GM23338 (cell line): ENCODE data around the gene MCTP1. TPM values are rescaled to one million over a fixed set of nuclear protein-coding genes. Genes with fewer than 3 reads are reported as not detected.

ENCODE experiments used
- ATAC-seq: fragments of 200-7000 bp; cut with Tn5 transposase; 3 replicates; pipeline ENCODE4 v1.9.1; 2020
- DNase-seq: peaks from one replicate; pipeline ENCODE4 v3.0.0-alpha.2; 2015; ENCODE audit warnings: low spot score
- H2AFZ ChIP-seq: fragments of 200-600 bp; sonication (generic); 2 replicates; pipeline ENCODE4 v1.8.0; 2016; ENCODE audit warnings: antibody characterized with exemption, mild to moderate bottlenecking, moderate library complexity
- H3F3A ChIP-seq: fragments of 200-600 bp; sonication (generic); replicated peaks from 2 replicates; pipeline ENCODE4 v1.8.0; 2017; ENCODE audit warnings: antibody characterized with exemption, mixed run types, low read depth
- H3K27ac ChIP-seq: fragments of 200-600 bp; sonication (generic); 2 replicates; pipeline ENCODE4 v1.6.1; 2016; ENCODE audit warnings: low read depth
- H3K27me3 ChIP-seq: fragments of 200-600 bp; sonication (generic); 2 replicates; pipeline ENCODE4 v1.8.0; 2016; ENCODE audit warnings: mild to moderate bottlenecking, mixed run types, moderate library complexity; ENCODE audit not compliant: insufficient read depth
- H3K36me3 ChIP-seq: fragments of 200-600 bp; sonication (generic); 2 replicates; pipeline ENCODE4 v1.8.0; 2016; ENCODE audit warnings: mild to moderate bottlenecking; ENCODE audit not compliant: insufficient read depth
- H3K4me1 ChIP-seq: fragments of 200-600 bp; sonication (generic); 2 replicates; pipeline ENCODE4 v1.8.0; 2016; ENCODE audit warnings: mild to moderate bottlenecking, moderate library complexity; ENCODE audit not compliant: insufficient read depth
- H3K4me2 ChIP-seq: fragments of 200-600 bp; sonication (generic); 2 replicates; pipeline ENCODE4 v1.7.1; 2017; ENCODE audit warnings: mixed run types
- H3K4me3 ChIP-seq: fragments of 200-600 bp; sonication (generic); 2 replicates; pipeline ENCODE4 v1.6.1; 2016; ENCODE audit warnings: mixed run types
- H3K79me2 ChIP-seq: fragments of 200-600 bp; sonication (generic); replicated peaks from 2 replicates; pipeline ENCODE4 v1.8.0; 2017; ENCODE audit warnings: mild to moderate bottlenecking; ENCODE audit not compliant: insufficient read depth
- H3K9me2 ChIP-seq: fragments of 200-600 bp; sonication (generic); 2 replicates; pipeline ENCODE4 v1.8.0; 2017; ENCODE audit not compliant: insufficient read depth
- H4K20me1 ChIP-seq: fragments of 200-600 bp; sonication (generic); replicated peaks from 2 replicates; pipeline ENCODE4 v1.8.0; 2017; ENCODE audit warnings: mild to moderate bottlenecking; ENCODE audit not compliant: insufficient read depth
- H3K27ac Mint-ChIP-seq: 2 replicates; pipeline ENCODE4 v1.8.0; 2020; ENCODE audit warnings: inconsistent platforms, mild to moderate bottlenecking, moderate library complexity, mixed read lengths
- H3K27me3 Mint-ChIP-seq: 3 replicates; pipeline ENCODE4 v1.8.0; 2022; ENCODE audit warnings: low read depth, mild to moderate bottlenecking, moderate library complexity, mixed read lengths, inconsistent platforms; ENCODE audit not compliant: insufficient read depth, poor library complexity
- H3K36me3 Mint-ChIP-seq: 3 replicates; pipeline ENCODE4 v1.8.0; 2021; ENCODE audit warnings: low read depth, mild to moderate bottlenecking, inconsistent platforms, moderate library complexity, mixed read lengths
- H3K4me1 Mint-ChIP-seq: 3 replicates; pipeline ENCODE4 v1.8.0; 2020; ENCODE audit warnings: mild to moderate bottlenecking, inconsistent platforms, mixed read lengths
- H3K4me3 Mint-ChIP-seq: 3 replicates; pipeline ENCODE4 v1.8.0; 2021; ENCODE audit warnings: moderate library complexity, mild to moderate bottlenecking, inconsistent platforms, mixed read lengths
- H3K9me3 Mint-ChIP-seq: 3 replicates; pipeline ENCODE4 v1.8.0; 2020; ENCODE audit warnings: moderate library complexity, mild to moderate bottlenecking, inconsistent platforms, mixed read lengths
- CREB1 ChIP-seq: fragments of 250-450 bp; sonication (Bioruptor Pico); IDR thresholded peaks from 2 replicates; pipeline ENCODE4 v1.5.0; 2020; ENCODE audit warnings: low read depth, mild to moderate bottlenecking, moderate library complexity
- EZH2 ChIP-seq: fragments of 200-600 bp; sonication (generic); IDR thresholded peaks from one replicate; pipeline ENCODE4 v1.8.0; 2017; ENCODE audit warnings: antibody characterized with exemption, mild to moderate bottlenecking, low read depth; ENCODE audit not compliant: unreplicated experiment
- EZH2phosphoT487 ChIP-seq: fragments of 200-600 bp; sonication (generic); IDR thresholded peaks from one replicate; pipeline ENCODE4 v1.8.1; 2018; ENCODE audit warnings: antibody characterized with exemption; ENCODE audit not compliant: unreplicated experiment
- JUNB ChIP-seq: IDR thresholded peaks from one replicate; pipeline ENCODE4 v1.6.1; 2016; ENCODE audit warnings: antibody characterized with exemption; ENCODE audit not compliant: unreplicated experiment
- POLR2AphosphoS5 ChIP-seq: IDR thresholded peaks from 2 replicates; pipeline ENCODE4 v1.6.1; 2016; ENCODE audit warnings: antibody characterized with exemption, low read depth
- STAT1 ChIP-seq: IDR thresholded peaks from one replicate; pipeline ENCODE4 v1.6.1; 2016; ENCODE audit warnings: antibody characterized with exemption; ENCODE audit not compliant: unreplicated experiment
- ZNF114 ChIP-seq: fragments of 250-450 bp; sonication (Bioruptor Pico); IDR thresholded peaks from 2 replicates; pipeline ENCODE4 v1.5.0; 2020; ENCODE audit warnings: mild to moderate bottlenecking, moderate library complexity
- ZNF331 ChIP-seq: fragments of 250-450 bp; sonication (Bioruptor Pico); IDR thresholded peaks from 2 replicates; pipeline ENCODE4 v1.5.0; 2020; ENCODE audit warnings: low read depth, mild to moderate bottlenecking, moderate library complexity
- polyA plus RNA-seq: library from polyadenylated mRNA; unstranded; fragments of >200 nt; fragmentation: Nextera tagmentation; extraction: Ambion mirVana; gene quantifications from 2 replicates; pipeline ENCODE4 v1.2.1, GENCODE V29; 2016
- total RNA-seq: library from RNA; depleted of rRNA; stranded (reverse); fragments of >200 nt; shearing (Covaris generic); gene quantifications from 2 replicates; pipeline ENCODE4 v1.2.3, GENCODE V29; 2014
- TF ChIP-seq, protein P1 (sequence below): IDR thresholded peaks from 2 replicates; pipeline ENCODE4 v1.6.1; 2016; ENCODE audit warnings: antibody characterized with exemption
- TF ChIP-seq, protein P2 (sequence below): IDR thresholded peaks from one replicate; pipeline ENCODE4 v1.6.1; 2018; ENCODE audit warnings: antibody characterized with exemption; ENCODE audit not compliant: unreplicated experiment
- TF ChIP-seq, protein P3 (sequence below), 2 experiments: fragments of 200-600 bp in 1 of 2; sonication (generic) in 1 of 2; conservative IDR thresholded peaks; 2 replicates each; pipeline versions ENCODE4 v1.5.1 to v1.6.1; 2016 to 2017; ENCODE audit warnings: antibody characterized with exemption in 2 of 2, low read depth in 2 of 2, mild to moderate bottlenecking in 2 of 2, moderate library complexity in 1 of 2

The MCTP1 gene
- total and polyA plus RNA-seq, 2 experiments from 2014 or later, result 3.7 to 4.2 TPM

DNA sequence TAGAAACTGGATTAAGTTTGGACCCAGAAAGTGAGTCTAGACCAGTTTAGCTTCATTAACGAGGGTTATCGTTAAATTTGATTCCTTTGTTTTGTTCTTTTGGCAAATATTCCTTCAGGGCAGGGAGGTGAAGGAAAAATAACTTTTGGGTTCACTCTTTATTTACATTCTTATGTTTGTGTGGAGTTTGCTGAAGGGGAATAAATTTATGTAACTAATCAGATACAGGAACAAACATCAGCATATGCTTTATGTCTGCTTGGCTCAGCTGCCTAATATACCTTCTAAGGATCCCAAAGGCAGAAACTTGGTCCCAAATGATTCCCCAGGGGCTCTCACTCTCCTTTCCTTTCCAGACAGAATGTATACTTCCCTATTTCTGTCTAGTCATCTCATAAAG is 132.4 kb downstream of the MCTP1 start (continued):
- TF ChIP-seq, protein P1, sequence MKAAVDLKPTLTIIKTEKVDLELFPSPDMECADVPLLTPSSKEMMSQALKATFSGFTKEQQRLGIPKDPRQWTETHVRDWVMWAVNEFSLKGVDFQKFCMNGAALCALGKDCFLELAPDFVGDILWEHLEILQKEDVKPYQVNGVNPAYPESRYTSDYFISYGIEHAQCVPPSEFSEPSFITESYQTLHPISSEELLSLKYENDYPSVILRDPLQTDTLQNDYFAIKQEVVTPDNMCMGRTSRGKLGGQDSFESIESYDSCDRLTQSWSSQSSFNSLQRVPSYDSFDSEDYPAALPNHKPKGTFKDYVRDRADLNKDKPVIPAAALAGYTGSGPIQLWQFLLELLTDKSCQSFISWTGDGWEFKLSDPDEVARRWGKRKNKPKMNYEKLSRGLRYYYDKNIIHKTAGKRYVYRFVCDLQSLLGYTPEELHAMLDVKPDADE, result no peak
- TF ChIP-seq JUNB (no peak), ZNF114 (no peak), POLR2AphosphoS5 (no peak)

DNA sequence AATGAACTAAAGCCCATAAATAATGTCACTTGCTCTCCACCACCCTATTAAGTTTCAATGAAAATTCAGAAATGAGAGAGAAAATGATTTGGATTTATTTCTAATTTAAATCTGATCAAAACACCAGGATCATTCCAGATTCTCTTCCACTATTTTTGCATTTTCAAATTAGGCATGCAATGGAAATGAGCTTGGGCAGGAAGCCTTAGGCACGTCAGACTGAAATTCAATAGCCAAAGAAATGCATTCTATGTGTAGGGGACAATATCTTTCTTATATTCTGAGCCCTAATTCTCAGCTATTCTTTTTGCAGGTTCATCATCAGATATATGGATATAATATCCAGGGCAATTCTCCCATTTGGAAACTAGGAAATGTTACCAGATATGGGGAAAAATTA is 132.8 kb downstream of the MCTP1 start:
- no peak overlapping the region for H3K4me3 Mint-ChIP-seq
- DNase-seq, result no peak
- H3K36me3 ChIP-seq, result no peaks in the 10 kb centered on the region
- no peaks in the 10 kb centered on the region for H3K27me3 ChIP-seq
- no peak for ATAC-seq
- no peak overlapping the region for H3K27ac Mint-ChIP-seq
- H3K27ac ChIP-seq, result no peak overlapping the region
- peaks cover 8% of the 10 kb centered on the region; the same call in 1 of the 2 replicates for H3K9me2 ChIP-seq
- H3K79me2 ChIP-seq, result no peaks in the 10 kb centered on the region
- peaks cover 20% of the 10 kb centered on the region for H3K4me1 Mint-ChIP-seq
- H3F3A ChIP-seq, result no peaks in the 10 kb centered on the region
- no peak overlapping the region for H2AFZ ChIP-seq
- H3K36me3 Mint-ChIP-seq, result peaks cover 15% of the 10 kb centered on the region; the same call in 2 of the 3 replicates
- peaks cover 20% of the 10 kb centered on the region for H3K4me1 ChIP-seq
- no peaks in the 10 kb centered on the region for H3K27me3 Mint-ChIP-seq
- H3K4me3 ChIP-seq, result no peak overlapping the region
- H3K4me2 ChIP-seq, result no peak overlapping the region
- H4K20me1 ChIP-seq, result no peaks in the 10 kb centered on the region
- peaks cover 12% of the 10 kb centered on the region for H3K9me3 Mint-ChIP-seq
- TF ChIP-seq POLR2AphosphoS5 (no peak), EZH2 (no peak), JUNB (no peak), EZH2phosphoT487 (no peak), CREB1 (CRISPR knock-in tag) (no peak), ZNF331 (CRISPR knock-in tag) (no peak), STAT1 (no peak), ZNF114 (no peak)
- TF ChIP-seq, protein P1, result no peak
- TF ChIP-seq, protein P2, sequence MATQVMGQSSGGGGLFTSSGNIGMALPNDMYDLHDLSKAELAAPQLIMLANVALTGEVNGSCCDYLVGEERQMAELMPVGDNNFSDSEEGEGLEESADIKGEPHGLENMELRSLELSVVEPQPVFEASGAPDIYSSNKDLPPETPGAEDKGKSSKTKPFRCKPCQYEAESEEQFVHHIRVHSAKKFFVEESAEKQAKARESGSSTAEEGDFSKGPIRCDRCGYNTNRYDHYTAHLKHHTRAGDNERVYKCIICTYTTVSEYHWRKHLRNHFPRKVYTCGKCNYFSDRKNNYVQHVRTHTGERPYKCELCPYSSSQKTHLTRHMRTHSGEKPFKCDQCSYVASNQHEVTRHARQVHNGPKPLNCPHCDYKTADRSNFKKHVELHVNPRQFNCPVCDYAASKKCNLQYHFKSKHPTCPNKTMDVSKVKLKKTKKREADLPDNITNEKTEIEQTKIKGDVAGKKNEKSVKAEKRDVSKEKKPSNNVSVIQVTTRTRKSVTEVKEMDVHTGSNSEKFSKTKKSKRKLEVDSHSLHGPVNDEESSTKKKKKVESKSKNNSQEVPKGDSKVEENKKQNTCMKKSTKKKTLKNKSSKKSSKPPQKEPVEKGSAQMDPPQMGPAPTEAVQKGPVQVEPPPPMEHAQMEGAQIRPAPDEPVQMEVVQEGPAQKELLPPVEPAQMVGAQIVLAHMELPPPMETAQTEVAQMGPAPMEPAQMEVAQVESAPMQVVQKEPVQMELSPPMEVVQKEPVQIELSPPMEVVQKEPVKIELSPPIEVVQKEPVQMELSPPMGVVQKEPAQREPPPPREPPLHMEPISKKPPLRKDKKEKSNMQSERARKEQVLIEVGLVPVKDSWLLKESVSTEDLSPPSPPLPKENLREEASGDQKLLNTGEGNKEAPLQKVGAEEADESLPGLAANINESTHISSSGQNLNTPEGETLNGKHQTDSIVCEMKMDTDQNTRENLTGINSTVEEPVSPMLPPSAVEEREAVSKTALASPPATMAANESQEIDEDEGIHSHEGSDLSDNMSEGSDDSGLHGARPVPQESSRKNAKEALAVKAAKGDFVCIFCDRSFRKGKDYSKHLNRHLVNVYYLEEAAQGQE, result no peak
- TF ChIP-seq, protein P3, sequence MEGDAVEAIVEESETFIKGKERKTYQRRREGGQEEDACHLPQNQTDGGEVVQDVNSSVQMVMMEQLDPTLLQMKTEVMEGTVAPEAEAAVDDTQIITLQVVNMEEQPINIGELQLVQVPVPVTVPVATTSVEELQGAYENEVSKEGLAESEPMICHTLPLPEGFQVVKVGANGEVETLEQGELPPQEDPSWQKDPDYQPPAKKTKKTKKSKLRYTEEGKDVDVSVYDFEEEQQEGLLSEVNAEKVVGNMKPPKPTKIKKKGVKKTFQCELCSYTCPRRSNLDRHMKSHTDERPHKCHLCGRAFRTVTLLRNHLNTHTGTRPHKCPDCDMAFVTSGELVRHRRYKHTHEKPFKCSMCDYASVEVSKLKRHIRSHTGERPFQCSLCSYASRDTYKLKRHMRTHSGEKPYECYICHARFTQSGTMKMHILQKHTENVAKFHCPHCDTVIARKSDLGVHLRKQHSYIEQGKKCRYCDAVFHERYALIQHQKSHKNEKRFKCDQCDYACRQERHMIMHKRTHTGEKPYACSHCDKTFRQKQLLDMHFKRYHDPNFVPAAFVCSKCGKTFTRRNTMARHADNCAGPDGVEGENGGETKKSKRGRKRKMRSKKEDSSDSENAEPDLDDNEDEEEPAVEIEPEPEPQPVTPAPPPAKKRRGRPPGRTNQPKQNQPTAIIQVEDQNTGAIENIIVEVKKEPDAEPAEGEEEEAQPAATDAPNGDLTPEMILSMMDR (conservative IDR thresholded peaks at IDR 0.05; ENCODE audit: low read depth in 2 of 2), result no peak
